HG03196 (cell line): ENCODE results near the gene IFNGR2.
A peak's percentile ranks its signal among the peaks of the same experiment; 100 is the strongest.
"Not testable (repeated sequence)": the region's sequence is repeated elsewhere in the genome, so short reads cannot be mapped to it uniquely, and the experiment has no call there.

Experiments used
- ATAC-seq: cut with Tn5 transposase; IDR thresholded peaks from one replicate; pipeline ENCODE4 v1.9.1; 2021; ENCODE audit not compliant: unreplicated experiment

IFNGR2 gene

DNA sequence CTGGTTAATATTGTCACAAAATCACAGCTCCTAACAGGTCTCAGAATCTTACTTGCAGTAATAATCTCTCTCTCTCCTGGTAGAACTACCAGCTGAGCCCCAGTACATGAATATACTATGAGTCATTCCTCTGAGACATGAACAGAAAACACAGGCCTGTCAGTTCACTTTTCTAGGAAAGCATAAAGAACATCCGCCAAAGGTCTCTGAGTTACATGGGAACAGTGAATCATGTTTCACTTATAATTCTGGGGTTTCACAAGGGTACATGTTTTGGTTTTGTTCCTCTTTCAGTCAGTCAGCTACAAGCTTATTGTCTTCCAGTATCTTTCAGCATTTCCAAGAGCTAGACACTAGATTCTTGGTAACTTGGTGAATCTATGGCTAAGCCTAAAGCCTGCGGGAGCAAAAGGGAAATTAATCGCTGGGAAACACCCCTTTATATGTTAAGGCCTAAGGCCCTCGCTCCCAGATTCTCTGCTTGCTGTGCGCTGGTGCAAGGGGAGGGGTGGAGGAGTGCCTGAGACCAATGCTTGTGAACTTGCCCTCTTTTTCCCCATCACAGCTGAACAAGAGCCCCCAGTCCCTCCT is 31.7 kb downstream of the IFNGR2 start:
- peak; percentile 83 for ATAC-seq

DNA sequence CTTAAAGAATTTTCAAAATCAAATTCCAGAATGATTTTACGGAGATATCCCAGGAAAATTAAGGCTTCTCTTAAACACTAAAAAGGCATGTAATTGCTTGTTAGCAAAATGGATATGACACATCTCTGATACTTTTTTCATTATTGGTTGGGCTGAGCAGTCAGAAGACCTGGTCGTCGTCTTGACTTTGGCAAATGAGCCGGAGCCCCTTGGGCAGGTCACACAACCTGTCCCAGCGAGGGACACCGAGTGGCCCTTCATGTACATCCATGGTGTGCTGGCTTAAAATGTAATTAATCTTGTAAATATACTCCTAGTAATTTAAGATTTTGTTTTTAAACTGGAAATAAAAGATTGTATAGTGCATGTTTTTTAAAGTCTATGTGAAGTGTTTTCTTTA is 33.9 kb downstream of the IFNGR2 start:
- no peak for ATAC-seq

DNA sequence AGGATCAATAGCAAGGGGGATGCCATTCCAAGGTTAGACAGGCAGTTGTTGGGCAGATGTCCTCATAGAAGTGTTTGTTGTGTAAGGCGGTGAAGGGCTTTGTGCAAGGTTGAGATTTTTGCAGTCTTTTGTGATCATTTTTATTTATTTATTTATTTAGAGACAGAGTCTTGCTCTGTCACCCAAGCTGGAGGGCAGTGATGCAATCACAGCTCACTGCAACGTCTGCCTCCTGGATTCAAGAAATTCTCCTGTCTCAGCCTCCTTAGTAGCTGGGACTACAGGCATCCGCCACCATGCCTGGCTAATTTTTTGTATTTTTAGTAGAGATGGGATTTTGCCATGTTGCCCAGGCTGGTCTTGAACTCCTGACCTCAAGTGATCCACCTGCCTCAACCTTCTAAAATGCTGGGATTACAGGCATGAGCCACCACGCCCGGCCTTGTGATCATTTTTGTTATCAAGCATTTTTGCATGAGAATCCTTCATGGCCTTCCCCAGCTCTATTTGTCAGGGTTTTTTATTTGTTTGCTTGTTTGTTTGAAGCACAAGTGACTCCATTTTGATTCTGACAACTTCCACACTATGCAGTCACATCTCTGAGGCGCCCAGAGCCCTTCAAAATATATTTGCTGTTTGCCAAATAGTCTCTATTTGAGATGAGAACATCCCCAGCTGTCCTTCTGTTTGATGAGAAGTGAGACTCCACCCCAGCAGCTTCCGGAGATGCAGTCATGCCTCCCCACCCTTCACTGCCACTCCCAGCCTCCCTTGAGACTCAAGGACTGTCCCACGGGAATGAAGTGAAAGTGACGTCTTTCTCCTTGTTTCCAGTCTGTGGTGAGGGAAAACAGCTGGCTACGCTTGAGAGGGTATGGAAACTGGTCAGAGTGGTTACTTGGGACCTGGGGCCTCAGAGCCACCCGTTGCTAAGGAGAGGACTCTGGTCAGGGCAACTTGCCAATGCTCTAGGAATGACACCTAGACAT is 38.6 kb downstream of the IFNGR2 start:
- peak; percentile 76 for ATAC-seq

DNA sequence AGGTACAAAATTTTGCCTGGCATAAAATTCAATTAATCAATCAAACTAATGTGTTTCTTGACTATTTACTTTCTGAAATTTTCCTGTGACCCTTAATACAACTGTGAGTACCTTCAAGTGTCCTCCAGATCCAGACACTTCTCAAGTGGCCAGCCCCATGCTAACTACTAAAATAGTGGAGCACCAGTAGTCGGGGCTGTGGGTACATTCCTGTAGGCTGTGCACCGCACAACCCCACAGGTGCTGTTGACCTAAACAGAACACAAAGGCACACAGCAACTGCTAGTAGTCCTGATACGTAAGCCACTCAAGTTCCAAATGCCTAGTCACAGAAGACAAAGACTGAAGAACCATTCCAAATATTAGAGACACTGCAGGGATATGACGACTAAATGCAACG is 40.0 kb downstream of the IFNGR2 start:
- ATAC-seq = no peak

DNA sequence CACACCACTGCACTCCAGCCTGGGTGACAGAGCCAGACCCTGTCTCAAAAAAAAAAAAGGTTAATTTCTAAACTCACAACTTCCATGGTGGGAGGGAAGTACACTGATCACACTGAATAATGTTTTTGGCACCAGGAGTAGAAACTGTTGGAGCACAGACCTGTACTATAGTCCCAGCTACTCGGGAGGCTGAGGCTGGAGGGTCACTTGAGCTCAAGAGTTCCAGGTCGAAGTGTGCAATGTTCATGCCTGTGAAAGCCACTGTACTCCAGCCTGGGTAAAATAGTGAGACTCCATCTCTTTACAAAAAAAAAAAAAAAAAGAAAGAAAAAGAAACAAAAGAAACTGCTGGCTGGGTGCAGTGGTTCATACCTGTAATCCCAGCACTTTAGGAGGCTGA is 41.3 kb downstream of the IFNGR2 start:
- ATAC-seq = no peak

DNA sequence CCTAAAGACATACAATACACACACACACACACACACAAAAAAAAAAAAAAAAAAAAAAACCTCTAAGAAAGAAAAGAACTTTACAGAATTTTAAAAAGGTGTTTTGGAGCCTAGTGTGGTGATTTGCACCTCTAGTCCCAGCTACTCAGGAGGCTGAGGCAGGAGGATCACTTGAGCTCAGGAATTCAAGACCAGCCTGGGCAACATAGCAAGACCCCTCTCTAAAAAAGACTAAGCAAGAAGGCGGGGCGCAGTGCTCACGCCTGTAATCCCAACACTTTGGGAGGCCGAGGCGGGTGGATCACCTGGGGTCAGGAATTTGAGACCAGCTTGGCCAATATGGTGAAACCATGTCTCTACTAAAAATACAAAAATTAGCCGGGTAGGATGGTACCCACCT is 43.4 kb downstream of the IFNGR2 start:
- ATAC-seq = not testable (repeated sequence)

DNA sequence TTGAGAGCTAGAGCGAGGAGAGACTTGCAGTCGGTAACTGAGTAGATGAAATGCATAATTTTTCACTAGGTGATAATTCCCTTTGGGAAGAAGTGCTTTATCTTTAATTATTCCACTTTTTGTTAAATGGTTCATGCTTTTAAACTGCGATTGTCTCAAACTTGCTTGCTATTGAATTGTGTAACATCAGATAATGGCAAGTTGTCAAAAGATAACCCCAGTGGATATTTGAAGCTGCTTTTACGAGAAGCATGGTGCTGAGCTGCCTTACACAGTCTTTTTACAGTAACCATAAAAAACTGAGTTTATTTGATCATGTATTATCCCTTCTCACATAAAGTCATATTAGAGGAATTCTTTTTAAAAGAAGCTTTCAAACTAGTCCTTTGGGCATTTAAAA is 46.4 kb downstream of the IFNGR2 start:
- no peak for ATAC-seq

DNA sequence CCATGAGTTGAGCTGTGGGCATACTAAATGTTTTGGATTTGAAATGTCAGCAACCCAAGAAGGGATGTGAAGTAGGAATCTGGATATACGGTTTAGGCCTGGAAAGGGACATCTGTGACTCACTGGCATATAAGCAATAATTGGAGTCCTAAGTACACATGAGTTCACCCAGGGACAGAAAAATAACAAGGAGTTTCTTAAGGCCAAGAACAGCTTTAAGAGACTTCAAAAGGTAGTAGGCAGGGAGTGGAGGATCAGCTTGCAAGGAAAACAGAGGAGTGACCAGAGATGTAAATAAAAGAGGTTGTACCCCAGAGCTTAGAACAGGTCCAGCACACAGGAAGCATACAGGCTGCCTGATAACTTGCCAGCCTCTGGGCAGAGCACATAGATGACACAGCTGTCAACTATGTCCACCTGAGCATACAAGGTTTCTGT is 48.4 kb downstream of the IFNGR2 start:
- no peak for ATAC-seq

DNA sequence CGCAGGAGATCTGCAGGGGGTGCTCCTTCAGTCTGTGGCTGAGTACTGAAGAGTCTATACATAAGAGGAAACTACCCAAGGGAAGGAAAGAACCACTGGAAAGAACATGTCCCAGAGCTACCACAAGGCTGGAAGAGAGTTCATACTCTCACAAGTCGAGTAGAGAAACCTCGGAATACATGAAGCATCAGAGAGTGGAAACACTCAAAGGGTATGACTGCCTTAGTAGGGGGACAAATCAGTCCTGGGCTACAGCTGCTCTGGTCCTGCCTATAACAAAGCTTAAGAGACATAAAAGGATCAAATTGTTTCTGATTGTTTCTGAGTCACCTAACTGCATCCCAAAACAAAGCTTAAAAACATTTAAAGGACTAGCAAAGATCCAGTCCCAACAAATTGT is 49.1 kb downstream of the IFNGR2 start:
- no peak for ATAC-seq

DNA sequence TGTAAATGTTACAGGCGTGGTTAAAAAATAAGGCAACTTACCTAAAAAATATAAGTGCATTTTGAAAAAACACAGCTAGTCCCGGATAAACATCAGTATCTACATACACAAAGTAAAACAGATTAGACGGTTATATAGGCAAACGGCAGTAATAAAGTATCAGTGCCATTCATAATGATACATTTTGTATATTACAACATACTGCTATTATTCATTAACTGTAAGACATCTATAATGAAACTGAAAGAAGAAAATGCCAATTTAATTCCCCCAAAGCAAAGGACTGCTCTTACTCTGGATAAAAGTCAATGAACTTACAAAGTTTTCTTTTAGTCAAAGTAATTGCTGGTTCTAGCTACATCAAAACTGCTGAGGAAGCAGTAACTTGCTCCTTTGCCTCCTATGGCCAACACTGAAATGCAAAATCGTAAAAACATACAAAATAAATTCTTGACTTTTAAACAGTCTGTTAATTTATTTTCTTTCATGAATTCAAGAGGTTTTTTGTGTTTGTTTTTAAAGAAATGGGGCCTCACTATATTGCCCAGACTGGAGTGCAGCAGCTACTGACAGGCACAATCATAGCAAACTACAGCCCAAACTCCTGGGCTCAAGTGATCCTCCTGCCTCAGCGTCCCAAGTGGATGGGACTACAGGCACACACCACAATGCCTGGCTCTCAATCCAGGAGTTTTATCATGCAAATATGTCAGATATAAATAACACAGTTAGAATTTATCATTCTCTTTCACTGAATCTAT is 52.7 kb downstream of the IFNGR2 start:
- ATAC-seq = no peak

DNA sequence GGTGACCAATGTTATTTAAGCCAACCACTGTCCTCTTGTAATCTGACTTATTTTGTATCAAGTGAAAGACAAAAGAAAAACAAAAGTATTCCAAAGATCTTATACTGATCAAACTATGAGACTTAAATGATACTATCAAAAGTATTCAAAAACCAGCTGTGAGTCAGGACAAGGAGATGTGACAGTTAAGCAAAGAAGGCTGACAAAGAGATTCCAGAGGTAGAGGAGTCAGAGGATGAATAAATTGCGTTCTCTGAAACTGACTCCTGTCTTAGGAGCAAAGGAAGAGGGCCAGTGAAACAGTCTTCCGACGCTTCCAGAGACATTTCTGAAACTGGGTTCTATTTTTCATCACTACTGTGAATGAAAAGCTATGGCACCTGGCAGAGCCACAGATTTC is 55.6 kb downstream of the IFNGR2 start:
- no peak for ATAC-seq

DNA sequence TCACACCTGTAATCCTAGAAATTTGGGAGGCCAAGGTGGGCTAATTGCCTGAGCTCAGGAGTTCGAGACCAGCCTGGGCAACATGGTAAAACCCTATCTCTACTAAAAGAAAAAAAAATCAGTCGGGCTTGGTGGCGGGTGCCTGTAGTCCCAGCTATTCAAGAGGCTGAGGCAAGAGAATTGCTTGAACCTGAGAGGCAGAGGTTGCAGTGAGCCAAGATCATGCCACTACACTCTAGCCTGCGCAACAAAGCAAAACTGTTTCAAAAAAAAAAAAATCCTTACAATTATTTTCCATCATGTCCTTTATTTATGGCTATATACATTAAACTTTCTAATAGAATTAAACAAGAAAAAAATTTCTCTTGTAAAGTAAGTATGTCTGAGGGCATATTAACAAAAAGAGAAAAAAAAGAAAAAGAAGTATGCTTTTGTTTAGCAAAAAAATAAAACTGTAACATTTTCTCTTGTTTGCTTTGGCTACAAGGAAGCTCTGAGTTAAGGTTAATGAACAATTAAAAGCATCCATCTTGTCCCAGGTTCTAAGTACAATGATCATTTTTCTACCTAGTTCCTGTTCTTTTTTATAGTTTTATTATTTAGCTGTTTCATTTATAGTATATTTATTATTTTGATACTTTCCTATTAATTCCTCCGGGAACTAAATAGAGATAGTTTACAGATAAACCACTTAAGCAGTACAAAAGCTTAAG is 58.5 kb downstream of the IFNGR2 start:
- no peak for ATAC-seq

DNA sequence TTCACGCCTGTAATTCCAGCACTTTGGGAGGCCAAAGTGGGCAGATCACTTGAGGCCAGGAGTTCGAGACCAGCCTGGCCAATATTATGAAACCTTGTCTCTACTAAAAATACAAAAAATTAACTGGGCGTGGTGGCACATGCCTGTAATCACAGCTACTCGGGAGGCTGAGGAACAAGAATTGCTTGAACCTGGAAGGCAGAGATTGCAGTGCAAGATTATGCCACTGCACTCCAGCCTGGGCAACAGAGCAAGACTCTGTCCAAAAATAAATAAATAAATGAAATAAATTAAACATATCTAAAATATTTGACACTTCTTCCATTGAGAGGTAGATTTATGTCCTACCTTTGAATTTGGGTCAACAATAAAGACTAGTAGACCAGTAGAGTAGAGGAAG is 66.0 kb downstream of the IFNGR2 start:
- ATAC-seq = not testable (repeated sequence)

DNA sequence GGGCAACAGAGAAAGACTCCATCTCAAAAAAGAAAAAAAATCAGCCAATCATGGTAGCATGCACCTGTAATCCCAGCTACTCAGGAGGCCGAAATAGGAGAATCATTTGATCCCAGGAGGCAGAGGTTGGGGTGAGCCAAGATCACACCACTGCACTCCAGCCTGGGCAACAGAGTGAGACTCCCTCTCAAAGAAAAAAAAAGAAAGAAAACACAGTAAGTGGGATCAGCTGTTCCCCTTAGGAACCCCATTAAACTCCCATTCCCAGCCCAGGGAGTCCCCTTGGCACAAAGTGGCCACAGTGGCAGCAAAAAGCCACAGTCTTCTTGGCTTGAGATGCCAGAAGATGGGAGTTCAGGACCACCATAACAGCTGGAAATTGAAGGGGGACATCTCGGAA is 67.5 kb downstream of the IFNGR2 start:
- no peak for ATAC-seq

DNA sequence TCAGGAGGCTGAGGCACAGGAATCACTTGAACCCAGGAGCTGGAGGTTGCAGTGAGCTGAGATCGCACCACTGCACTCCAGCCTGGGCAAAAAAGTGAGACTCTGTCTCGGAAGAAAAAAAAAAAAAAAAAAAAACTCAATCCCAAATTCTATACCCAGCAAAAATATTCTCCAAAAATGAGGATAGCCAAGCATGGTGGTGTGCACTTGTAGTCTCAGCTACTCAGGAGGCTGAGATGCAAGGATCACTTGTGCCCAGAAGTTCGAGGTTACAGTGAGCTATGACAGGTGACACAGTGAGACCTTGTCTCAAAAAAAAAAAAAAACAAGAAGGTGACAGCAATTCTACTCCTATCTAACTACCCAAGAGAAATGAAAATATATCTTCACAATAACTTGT is 70.1 kb downstream of the IFNGR2 start:
- ATAC-seq = no peak

DNA sequence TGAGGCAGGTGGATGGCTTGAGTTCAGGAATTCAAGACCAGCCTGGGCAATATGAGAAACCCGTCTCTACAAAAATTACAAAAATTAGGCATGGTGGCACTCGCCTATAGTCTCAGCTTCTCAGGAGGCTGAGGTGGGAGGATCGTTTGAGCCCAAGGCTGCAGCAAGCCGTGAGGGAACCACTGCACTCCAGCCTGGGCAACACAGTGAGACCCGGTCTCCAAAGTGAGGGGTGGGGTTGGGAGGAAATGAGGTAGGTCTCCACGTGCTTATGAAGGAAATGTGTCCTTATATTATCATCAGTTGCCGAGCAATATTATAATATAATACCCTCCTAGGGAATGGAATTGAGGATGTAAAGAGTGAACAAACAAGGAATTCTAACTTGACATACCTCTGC is 73.9 kb downstream of the IFNGR2 start:
- no peak for ATAC-seq

DNA sequence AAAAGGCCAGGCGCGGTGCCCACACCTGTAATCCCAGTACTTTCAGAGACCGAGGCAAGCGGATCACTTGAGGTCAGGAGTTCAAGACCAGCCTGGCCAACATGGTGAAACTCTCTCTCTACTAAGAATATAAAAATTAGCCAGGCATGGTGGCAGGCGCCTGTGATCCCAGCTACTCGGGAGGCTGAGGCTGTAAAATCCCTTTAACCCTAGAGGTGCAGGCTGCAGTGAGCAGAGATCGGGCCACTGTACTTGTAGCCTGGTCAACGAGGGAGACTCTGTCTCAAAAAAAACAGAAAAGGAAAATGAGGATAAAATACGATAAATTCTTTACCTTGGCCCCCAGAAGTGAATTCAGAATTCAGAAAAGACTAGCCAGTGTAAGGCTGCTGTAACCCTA is 75.0 kb downstream of the IFNGR2 start:
- no peak for ATAC-seq

DNA sequence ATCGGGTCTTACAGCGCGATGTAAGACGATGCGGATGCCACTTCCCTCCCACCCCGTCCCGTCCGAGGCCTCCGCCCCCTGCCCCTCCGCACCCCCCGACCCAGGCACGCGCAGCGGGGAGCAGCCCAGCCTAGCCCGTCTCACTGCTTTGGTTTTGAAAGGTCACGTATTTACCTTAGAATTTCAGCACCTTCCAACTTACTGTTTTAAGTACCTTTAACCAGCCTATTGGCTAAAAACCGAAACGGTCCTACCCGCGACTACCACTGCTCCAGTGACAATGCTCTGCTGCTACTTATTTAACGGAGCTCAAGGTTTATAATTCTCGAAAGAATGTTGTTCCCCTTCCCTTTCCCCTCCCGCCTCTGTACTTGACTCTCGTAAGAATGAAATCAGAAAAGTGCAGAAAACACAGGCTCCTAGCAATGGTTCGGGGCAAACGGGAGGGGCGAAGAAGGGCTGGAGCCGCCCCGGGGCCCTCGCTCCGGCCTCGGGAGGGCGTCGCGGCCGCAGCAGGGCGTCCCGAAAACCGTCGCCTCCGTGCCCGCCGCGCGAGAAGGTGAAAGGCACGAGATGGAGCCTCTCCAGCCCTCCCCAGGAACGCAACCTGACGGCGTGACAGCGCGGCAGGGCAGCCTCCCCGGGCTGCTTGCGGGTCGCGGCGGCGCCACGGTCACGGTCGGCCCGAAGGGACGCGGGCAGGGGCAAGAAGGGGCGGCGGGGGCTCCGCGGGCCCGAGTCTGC is 75.9 kb downstream of the IFNGR2 start:
- peak; percentile 26 for ATAC-seq

DNA sequence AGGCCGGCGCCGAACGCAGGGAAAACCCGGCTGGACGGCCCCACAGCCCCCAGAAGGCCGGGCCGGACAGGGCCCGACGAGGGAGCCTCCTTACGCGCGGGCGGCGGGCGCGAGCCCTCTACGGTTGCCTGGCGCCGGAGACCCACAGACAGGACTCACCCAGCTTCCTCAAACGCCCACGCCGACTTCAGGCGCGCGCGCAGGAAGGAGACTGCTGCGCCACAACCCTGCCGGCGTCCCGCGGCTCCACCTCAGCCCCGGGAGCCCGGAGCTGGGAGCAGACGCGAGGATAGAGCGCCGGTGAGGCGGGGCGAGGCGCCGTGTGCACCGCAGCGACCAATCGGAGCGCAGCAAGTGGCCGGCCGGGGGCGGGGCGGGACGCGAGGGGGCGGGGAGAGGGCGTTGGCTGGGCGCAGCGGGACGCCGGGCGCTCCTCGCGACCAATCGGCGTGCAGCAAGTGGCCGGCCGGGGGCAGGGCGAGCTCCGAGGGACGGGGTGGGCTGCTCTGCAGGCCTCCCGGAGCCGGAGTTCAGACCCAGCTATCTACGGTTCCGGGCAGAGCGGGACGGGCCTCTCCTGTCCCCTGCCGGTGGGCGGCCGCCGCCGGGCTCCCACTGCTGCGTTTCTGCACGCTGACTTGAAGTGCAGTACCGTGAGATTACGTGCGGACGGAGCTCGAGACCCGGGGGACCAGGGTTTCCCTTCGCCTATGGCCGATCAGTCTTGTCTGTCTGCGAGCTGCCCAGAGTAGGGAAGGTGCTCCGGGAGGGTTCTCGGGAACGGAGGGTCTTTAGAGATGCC is 76.7 kb downstream of the IFNGR2 start, which contains the start of gene TMEM50B:
Gene TMEM50B (minus strand): TSS at position 296 of the 802 bp plus-strand sequence. CDS start 11,089 bp downstream, outside the sequence.
- peak; percentile 89 for ATAC-seq
